Keratinocyte (primary cell): ENCODE data around the gene PRKN. TPM values are rescaled to one million over a fixed set of nuclear protein-coding genes. Genes with fewer than 3 reads are reported as not detected.

Experiments used
- DNase-seq: peaks from one replicate; pipeline ENCODE4 v3.0.0-alpha.2; 2011; ENCODE audit warnings: low read depth, missing footprints, low spot score
- FAIRE-seq: peaks from 2 replicates; lab custom pipeline; 2011; peaks lifted over from hg19 to GRCh38; lab: Jason Lieb, UNC
- H2AFZ ChIP-seq: 2 replicates; pipeline ENCODE4 v1.6.0; 2012; ENCODE audit warnings: low read length, control low read depth, inconsistent platforms; ENCODE audit not compliant: control insufficient read depth
- H3K27ac ChIP-seq: 2 replicates; pipeline ENCODE4 v1.5.1; 2011; ENCODE audit warnings: low read length; ENCODE audit not compliant: control insufficient read depth, insufficient read depth
- H3K27me3 ChIP-seq: 3 replicates; pipeline ENCODE4 v1.6.0; 2011; ENCODE audit warnings: low read length; ENCODE audit not compliant: control insufficient read depth, insufficient read depth; ENCODE audit errors: extremely low read depth
- H3K36me3 ChIP-seq, 2 experiments: 2 replicates in 1 of 2; 3 replicates in 1 of 2; pipeline ENCODE4 v1.5.1; 2011; ENCODE audit warnings: low read length in 2 of 2, mild to moderate bottlenecking in 1 of 2; ENCODE audit not compliant: control insufficient read depth in 2 of 2, insufficient read depth in 2 of 2; ENCODE audit errors: extremely low read depth in 1 of 2
- H3K4me1 ChIP-seq: 3 replicates; pipeline ENCODE4 v1.5.1; 2011; ENCODE audit warnings: low read length; ENCODE audit not compliant: control insufficient read depth, insufficient read depth; ENCODE audit errors: extremely low read depth
- H3K4me2 ChIP-seq: 3 replicates; pipeline ENCODE4 v1.6.0; 2011; ENCODE audit warnings: low read depth, low read length; ENCODE audit not compliant: control insufficient read depth, insufficient read depth; ENCODE audit errors: extremely low read depth
- H3K4me3 ChIP-seq, 3 experiments: fragments of 200-600 bp in 1 of 3; sonication (generic) in 1 of 3; 2 replicates in 2 of 3; 3 replicates in 1 of 3; pipeline ENCODE4 v1.5.1; 2011 to 2016; ENCODE audit warnings: low read length in 3 of 3, mild to moderate bottlenecking in 3 of 3, control low read depth in 2 of 3, inconsistent platforms in 1 of 3, low read depth in 1 of 3, mixed read lengths in 1 of 3, mixed run types in 1 of 3, moderate library complexity in 1 of 3; ENCODE audit not compliant: control insufficient read depth in 2 of 3, insufficient read depth in 2 of 3; ENCODE audit errors: extremely low read depth in 1 of 3
- H3K79me2 ChIP-seq: 2 replicates; pipeline ENCODE4 v1.6.0; 2012; ENCODE audit warnings: low read length; ENCODE audit not compliant: control insufficient read depth, insufficient read depth
- H3K9ac ChIP-seq: 3 replicates; pipeline ENCODE4 v1.6.0; 2011; ENCODE audit warnings: low read length; ENCODE audit not compliant: control insufficient read depth, insufficient read depth; ENCODE audit errors: extremely low read depth
- H3K9me1 ChIP-seq: 3 replicates; pipeline ENCODE4 v1.6.0; 2011; ENCODE audit warnings: low read length; ENCODE audit not compliant: control insufficient read depth, insufficient read depth; ENCODE audit errors: extremely low read depth
- H3K9me3 ChIP-seq: 2 replicates; pipeline ENCODE4 v1.5.1; 2012; ENCODE audit warnings: low read depth, low read length; ENCODE audit not compliant: control insufficient read depth
- H4K20me1 ChIP-seq: 3 replicates; pipeline ENCODE4 v1.6.0; 2011; ENCODE audit warnings: low read length; ENCODE audit not compliant: control insufficient read depth, insufficient read depth; ENCODE audit errors: extremely low read depth
- EZH2 ChIP-seq: IDR thresholded peaks from one replicate; pipeline ENCODE4 v1.6.1; 2012; ENCODE audit warnings: inconsistent platforms, mild to moderate bottlenecking, low read length, moderate library complexity
- dilution Hi-C: fragments of 300-500 bp; cut with MboI; formaldehyde crosslinking; loops from one replicate; pipeline ENCODE4 v1.7.0; 2020; ENCODE audit warnings: low sequenced_read_pairs; ENCODE audit not compliant: extremely low pct_ligation_motif_present
- polyA plus RNA-seq, 5 experiments: library from polyadenylated mRNA; depleted of rRNA in 3 of 5; stranded (reverse) in 3 of 5; stranded (forward) in 1 of 5; unstranded in 1 of 5; fragments of >200 nt; gene quantifications; 1 replicate in 1 of 5; 2 replicates in 3 of 5; 3 replicates in 1 of 5; pipeline versions ENCODE4 v1.2.1 to v1.2.3, GENCODE V29; 2011 to 2012; ENCODE audit warnings: missing spikeins in 2 of 5, low read depth in 1 of 5, low replicate concordance in 1 of 5
- TF ChIP-seq, protein P1 (sequence below), 3 experiments: IDR thresholded peaks in 1 of 3; conservative IDR thresholded peaks in 1 of 3; optimal IDR thresholded peaks in 1 of 3; 2 replicates in 2 of 3; 3 replicates in 1 of 3; pipeline versions ENCODE3 to v1.5.1; 2011; ENCODE audit warnings: low read length in 3 of 3, mild to moderate bottlenecking in 3 of 3, moderate library complexity in 2 of 3, control low read depth in 1 of 3, inconsistent platforms in 1 of 3; ENCODE audit not compliant: insufficient read depth in 2 of 3; ENCODE audit errors: extremely low read depth in 1 of 3

The PRKN gene
- polyA plus RNA-seq, 1 donor (not counting 4 experiments of a cell fraction or from before 2014, with no cell fraction given) = 0.67 TPM

DNA sequence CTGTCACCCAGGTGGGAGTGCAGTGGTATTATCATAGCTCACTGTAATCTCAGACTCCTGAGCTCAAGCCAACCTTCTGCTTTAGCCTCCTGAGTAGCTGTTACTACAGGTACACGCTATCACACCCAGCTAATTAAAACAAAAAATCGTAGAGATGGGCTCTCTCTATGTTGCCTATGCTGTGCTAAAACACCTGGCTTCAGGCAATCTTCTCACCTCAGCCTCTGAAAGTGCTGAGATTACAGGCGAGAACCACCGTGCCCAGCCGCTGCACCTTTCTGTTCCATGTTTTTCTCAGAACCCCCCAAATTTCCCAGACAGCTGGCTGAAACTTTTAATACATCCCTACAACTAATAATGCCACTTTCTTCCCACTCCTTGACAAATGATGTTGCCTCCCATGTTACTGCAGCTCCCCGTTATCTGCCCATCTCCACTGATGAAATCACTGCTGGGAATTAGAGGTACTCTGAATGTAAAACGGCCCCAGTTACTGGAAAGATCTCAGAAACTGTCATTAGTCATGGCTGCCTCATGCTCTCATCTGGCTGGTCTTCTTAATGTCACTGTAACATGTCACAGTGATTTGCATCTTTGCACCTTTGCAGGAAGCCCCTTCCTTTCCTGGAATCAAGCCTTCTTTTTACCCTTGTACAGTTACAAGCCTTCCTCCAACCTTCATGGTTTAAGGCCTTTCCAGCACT, 697.5 kb downstream of the PRKN start:
- Histone ChIP-seq H3K9ac (no peak overlapping the region), H3K4me3 (no peak overlapping the region), H3K27me3 (no peaks in the 10 kb centered on the region), H3K27ac (no peak overlapping the region), H3K79me2 (no peaks in the 10 kb centered on the region), H2AFZ (no peak overlapping the region), H3K36me3 (no peaks in the 10 kb centered on the region), H4K20me1 (no peaks in the 10 kb centered on the region), H3K4me1 (no peaks in the 10 kb centered on the region), H3K9me1 (no peaks in the 10 kb centered on the region), H3K4me2 (no peak overlapping the region), H3K9me3 (no peaks in the 10 kb centered on the region)
- FAIRE-seq (no peak), DNase-seq (no peak)
- dilution Hi-C loops = no loop called here
- TF ChIP-seq, protein P1, sequence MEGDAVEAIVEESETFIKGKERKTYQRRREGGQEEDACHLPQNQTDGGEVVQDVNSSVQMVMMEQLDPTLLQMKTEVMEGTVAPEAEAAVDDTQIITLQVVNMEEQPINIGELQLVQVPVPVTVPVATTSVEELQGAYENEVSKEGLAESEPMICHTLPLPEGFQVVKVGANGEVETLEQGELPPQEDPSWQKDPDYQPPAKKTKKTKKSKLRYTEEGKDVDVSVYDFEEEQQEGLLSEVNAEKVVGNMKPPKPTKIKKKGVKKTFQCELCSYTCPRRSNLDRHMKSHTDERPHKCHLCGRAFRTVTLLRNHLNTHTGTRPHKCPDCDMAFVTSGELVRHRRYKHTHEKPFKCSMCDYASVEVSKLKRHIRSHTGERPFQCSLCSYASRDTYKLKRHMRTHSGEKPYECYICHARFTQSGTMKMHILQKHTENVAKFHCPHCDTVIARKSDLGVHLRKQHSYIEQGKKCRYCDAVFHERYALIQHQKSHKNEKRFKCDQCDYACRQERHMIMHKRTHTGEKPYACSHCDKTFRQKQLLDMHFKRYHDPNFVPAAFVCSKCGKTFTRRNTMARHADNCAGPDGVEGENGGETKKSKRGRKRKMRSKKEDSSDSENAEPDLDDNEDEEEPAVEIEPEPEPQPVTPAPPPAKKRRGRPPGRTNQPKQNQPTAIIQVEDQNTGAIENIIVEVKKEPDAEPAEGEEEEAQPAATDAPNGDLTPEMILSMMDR (optimal IDR thresholded peaks at IDR 0.05 in 1 of 3, IDR thresholded peaks at IDR 0.05 in 1 of 3, conservative IDR thresholded peaks at IDR 0.05 in 1 of 3; ENCODE audit: extremely low read depth in 1 of 3, insufficient read depth in 2 of 3, low read length in 3 of 3) = no peak
- no peak for TF ChIP-seq EZH2

DNA sequence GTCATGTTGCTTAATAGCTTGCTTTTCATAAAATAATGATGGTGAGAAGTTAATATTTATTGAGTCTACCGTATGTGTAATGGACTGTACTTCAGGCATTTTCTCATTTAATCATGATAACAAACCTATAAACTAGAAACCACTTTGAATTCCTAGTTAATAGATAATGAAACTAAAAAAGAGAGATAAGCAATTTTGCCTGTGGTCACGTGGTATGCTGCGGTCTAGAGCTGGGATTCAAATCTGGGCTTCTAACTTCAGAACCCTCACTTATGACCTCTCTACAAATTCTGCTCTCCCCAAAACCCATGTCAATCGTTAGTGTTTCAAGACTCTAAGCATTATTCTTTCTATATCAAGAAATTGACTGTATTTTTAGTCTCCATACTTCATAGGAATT, 700.7 kb downstream of the PRKN start:
- dilution Hi-C loops = no loop called here
- H3K79me2 ChIP-seq = no peaks in the 10 kb centered on the region
- TF ChIP-seq EZH2 = no peak
- TF ChIP-seq, protein P1 (optimal IDR thresholded peaks at IDR 0.05 in 1 of 3, IDR thresholded peaks at IDR 0.05 in 1 of 3, conservative IDR thresholded peaks at IDR 0.05 in 1 of 3; ENCODE audit: extremely low read depth in 1 of 3, insufficient read depth in 2 of 3, low read length in 3 of 3) = no peak
- H4K20me1 ChIP-seq = no peaks in the 10 kb centered on the region
- H3K27me3 ChIP-seq = no peaks in the 10 kb centered on the region
- no peak overlapping the region for H2AFZ ChIP-seq
- H3K4me1 ChIP-seq = no peaks in the 10 kb centered on the region
- H3K9me3 ChIP-seq = no peaks in the 10 kb centered on the region
- no peak overlapping the region for H3K4me2 ChIP-seq
- no peak overlapping the region for H3K27ac ChIP-seq
- no peak overlapping the region for H3K9ac ChIP-seq
- DNase-seq (no peak), FAIRE-seq (no peak)
- no peaks in the 10 kb centered on the region for H3K36me3 ChIP-seq
- H3K4me3 ChIP-seq = no peak overlapping the region
- H3K9me1 ChIP-seq = no peaks in the 10 kb centered on the region
